H7 (cell line): ENCODE measurements around the gene SMCHD1. TPM values are rescaled to one million over a fixed set of nuclear protein-coding genes. Genes with fewer than 3 reads are reported as not detected.

Experiments used
- DNase-seq: peaks from one replicate; pipeline ENCODE4 v3.0.0; 2012
- H3K27me3 ChIP-seq: 2 replicates; pipeline ENCODE4 v1.6.0; 2011; ENCODE audit warnings: mild to moderate bottlenecking, low read length; ENCODE audit not compliant: control insufficient read depth, insufficient read depth
- H3K36me3 ChIP-seq: replicated peaks from 2 replicates; pipeline ENCODE4 v1.5.1; 2011; ENCODE audit warnings: low read length; ENCODE audit not compliant: control insufficient read depth, insufficient read depth
- H3K4me3 ChIP-seq: 2 replicates; pipeline ENCODE4 v1.5.1; 2011; ENCODE audit warnings: low read depth, mild to moderate bottlenecking, control low read depth, low read length, moderate library complexity; ENCODE audit not compliant: insufficient read depth
- total RNA-seq: library from RNA; depleted of rRNA; stranded (reverse); fragments of >200 nt; shearing (Covaris generic); gene quantifications from 2 replicates; pipeline ENCODE4 v1.2.3, GENCODE V29; 2014; rRNA removed

The SMCHD1 gene
- total RNA-seq, 1 experiment from 2014 or later, result 24.4 TPM

DNA sequence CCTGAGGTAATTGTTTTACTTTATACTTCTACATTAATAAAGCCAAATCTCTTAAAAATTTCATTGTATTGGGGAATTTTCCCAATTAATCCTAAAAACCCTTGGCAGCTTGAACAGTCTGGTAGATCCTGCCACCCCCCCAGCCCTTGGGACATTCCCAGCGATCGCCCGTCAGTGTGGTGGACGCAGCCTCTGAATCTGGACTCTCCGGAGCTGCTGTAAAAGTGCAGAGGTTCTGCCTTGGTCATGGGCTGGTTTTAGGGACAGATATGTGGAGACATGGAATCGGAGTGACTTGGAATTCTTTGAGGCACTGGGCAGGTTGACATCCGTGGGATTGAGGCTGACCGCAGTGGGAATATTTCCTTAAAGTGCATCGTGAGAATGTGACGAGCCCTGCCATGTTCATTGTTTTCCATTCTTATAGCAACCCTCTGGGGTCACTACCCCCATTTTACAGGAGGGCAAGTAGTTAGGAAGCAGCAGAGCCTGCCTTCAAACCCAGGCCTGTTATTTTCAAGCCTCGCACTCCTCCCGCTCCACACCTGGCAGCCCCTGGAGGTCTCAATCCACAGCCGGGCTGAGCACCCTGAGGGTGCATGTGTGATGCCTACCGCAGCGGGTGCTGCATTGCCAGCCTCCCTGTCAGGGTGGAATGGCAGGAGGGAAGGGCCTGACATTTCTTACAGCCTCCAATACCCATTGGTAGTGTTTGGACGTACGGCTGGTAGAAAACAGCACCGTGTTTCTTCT, 197.8 kb downstream of the SMCHD1 start:
- no peak overlapping the region for H3K4me3 ChIP-seq

DNA sequence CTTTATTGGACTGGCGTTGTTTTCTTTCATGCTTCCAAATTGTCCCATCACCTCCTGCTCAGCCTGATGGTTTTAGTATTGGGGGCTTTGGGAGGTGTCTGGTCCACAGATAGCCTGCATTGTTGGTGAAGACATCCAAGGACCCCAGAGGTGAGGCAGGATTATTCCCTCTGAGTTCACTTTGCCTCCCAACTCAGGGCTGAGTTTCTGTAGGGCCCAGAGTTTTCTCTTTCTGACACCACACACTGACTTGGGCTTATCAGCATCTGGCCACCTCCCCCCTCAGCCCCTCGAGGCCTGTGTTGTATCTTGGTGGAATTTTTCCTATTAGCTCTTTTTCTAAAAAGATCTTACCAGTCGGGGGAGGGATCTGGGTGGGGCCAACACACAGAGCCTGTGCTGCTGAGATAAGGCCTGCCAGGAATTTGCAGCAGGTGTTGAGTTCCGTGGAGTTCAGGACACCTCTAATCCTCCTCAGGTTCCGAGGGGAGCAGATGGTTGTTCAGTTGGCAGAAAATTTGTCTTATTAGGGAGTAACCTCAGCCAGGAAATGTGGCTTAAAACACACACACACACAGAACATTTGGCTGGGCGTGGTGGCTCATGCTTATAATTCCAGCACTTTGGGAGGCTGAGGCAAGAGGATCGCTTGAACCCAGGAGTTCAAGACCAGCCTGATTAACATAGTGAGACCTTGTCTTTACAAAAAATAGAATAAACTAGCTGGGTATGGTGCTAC, 198.6 kb downstream of the SMCHD1 start:
- H3K27me3 ChIP-seq, result peaks cover 4% of the 10 kb centered on the region; the same call in 1 of the 2 replicates
- H3K4me3 ChIP-seq, result no peak overlapping the region
- DNase-seq, result no peak
- no peaks in the 10 kb centered on the region for H3K36me3 ChIP-seq

More for the DNA sequence above, 197.8 kb downstream of the SMCHD1 start:
- Histone ChIP-seq H3K36me3 (no peaks in the 10 kb centered on the region), H3K27me3 (peaks cover 11% of the 10 kb centered on the region)
- DNase-seq, result no peak

Other genes with a start within 250 kb of the SMCHD1 start
- 12.1 and 12.6 TPM in 2 replicates for gene METTL4, start 84.2 kb upstream of the SMCHD1 start, total RNA-seq
- 40.9 and 59.3 TPM in 2 replicates for gene NDC80, start 84.2 kb upstream of the SMCHD1 start, total RNA-seq
- 15.2 and 20.6 TPM in 2 replicates for gene EMILIN2, start 191.3 kb downstream of the SMCHD1 start, total RNA-seq